ENCODE results near the gene RTF1.

RTF1 gene

DNA sequence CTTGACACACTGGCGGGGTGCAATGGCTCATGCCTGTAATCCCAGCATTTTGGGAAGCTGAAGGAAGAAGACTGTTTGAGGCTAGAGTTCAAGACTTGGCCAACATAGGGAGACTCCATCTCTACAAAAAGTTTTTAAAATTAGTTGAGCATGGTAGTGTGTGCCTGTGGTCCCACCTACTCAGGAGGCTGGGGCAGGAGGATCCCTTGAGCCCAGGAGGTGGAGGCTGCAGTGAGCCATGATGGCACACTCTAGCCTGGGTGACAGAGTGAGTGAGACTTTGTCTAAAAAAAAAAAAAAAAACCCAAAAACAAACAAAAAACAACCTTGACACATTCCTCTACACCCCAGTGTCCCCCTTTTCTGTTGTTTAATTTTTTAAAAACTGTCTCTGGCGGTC is 72.7 kb downstream of the RTF1 start:
- no peak for DNase-seq

GRCh38 chr15:41490355-41490754 is 73.5 kb downstream of the RTF1 start:
- DNase-seq: peak; percentile 61

DNA sequence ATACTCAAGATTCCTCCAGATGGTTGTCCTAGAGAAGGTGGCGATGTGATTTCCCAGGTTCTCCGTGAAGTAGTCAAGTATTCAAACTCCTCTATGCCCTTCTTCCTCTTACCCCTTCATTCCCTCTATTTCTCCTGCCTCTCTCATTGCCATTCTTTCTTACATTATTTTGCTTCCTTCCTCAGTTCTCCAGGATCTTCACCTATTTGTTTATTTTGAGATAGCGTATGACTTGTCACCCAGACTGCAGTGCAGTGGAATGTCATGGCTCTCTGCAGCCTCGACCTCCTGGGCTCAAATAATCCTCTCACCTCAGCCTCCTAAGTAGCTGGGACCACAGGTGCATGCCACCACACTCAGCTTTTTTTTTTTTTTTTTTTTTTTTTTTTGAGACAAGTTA is 75.0 kb downstream of the RTF1 start:
- no peak for DNase-seq

DNA sequence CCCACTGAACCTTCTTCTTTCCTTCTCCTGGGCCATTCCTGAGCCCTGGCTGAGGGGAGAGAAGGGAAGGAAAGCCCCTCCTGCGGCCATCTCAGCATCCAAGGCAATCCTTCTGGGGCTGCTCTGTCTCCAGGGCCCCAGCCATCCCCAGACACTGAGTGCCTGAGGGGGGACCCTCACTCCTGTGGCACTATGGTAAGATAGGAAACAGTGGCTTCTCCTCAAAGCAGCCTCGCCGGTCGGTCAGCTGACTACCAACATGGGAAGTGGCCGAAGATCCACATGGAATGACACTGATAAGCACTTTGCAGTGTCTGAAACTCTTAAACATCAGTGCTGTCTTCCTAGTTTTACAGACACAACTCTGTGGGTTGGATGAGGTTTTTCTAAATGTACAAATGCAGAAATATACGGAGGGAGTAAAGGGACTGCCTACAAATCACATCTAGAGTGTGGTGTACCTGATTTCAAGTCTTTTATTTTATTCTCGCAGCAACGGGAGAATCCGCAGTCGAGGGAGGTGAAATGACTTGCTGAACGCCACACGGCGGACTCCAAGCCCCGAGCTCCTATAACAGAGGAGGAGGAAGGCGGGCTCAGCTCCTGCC is 75.8 kb downstream of the RTF1 start:
- peak; percentile 24 for DNase-seq

- DNase-seq: peak; percentile 95
Measured at GRCh38 chr15:41493205-41493901, 76.5 kb downstream of the RTF1 start, which contains the start of gene ITPKA. Gene ITPKA, plus strand, starts transcription at chr15:41493874. Its CDS starts 54 bp downstream, at chr15:41493928.

DNA sequence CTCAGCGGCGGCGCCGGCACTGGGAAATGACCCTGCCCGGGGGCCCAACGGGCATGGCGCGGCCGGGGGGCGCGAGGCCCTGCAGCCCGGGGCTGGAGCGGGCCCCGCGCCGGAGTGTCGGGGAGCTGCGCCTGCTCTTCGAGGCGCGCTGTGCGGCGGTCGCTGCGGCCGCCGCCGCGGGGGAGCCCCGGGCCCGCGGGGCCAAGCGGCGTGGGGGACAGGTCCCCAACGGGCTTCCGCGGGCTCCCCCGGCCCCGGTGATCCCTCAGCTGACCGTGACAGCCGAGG is 77.0 kb downstream of the RTF1 start:
- no peak for DNase-seq

DNA sequence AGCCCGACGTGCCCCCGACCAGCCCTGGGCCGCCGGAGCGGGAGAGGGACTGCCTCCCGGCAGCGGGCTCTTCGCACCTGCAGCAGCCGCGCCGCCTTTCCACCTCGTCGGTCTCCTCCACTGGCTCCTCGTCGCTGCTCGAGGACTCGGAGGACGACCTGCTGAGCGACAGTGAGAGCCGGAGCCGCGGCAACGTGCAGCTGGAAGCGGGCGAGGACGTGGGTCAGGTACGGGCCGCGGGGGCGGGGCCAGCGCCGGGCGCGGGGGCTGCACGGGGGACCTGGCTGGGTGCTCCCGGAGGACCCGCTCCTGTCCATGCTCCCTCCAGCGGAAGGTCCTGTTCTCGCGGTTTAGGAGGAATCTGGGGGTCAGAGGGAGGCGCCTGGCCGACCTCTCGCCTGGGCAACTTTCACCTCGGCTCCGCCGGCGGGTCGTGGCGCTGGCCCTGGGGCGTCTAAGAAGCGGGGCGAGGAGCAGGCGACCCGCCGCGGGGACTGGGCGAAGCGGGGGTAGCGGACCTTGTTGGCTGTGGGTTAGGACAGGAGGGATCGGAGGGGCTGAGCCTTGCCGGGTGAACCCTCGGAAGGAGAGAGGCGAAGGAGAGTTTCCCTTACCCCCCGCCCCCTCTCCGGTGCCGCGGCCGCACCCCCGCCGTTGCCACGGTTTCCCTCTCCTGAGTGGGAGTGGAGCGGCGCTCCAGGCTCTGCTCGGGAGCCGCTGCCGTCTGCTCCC is 77.5 kb downstream of the RTF1 start:
- DNase-seq: peak; percentile 62

GRCh38 chr15:41494922-41495735 is 78.2 kb downstream of the RTF1 start:
- peak; percentile 59 for DNase-seq

- no peak for DNase-seq
Measured at GRCh38 chr15:41495736-41496599, 79.1 kb downstream of the RTF1 start.

GRCh38 chr15:41498657-41499056 is 81.8 kb downstream of the RTF1 start:
- DNase-seq: no peak

- no peak for DNase-seq
Measured at GRCh38 chr15:41499109-41499851, 82.4 kb downstream of the RTF1 start.

DNA sequence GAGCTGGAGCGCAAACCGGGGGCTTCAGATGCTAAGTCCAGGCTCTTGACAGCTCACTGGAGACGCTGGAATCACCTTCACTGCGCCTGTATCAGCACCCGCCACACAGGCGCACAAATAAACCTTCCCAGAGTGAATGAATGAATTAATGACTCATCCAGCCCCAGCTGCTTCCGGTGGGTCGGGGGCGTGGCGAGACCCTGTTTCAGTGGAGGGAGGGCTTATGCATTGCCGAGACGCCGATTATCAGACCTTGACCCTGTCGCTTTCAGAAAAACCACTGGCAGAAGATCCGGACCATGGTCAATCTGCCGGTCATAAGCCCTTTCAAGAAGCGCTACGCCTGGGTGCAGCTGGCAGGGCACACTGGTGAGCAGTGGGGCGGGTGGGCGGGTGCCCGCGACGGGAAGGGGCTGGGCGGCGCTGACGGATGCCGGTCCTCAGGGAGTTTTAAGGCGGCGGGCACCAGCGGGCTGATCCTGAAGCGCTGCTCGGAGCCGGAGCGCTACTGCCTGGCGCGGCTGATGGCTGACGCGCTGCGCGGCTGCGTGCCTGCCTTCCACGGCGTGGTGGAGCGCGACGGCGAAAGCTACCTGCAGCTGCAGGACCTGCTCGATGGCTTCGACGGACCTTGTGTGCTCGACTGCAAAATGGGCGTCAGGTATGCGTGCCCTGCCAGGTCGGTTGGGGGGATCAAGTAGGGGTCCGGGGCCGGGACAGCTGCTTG is 84.5 kb downstream of the RTF1 start:
- peak; percentile 55 for DNase-seq

- peak; percentile 44 for DNase-seq
Measured at GRCh38 chr15:41501931-41502794, 85.3 kb downstream of the RTF1 start.

- no peak for DNase-seq
Measured at GRCh38 chr15:41502795-41503668, 86.1 kb downstream of the RTF1 start.

DNA sequence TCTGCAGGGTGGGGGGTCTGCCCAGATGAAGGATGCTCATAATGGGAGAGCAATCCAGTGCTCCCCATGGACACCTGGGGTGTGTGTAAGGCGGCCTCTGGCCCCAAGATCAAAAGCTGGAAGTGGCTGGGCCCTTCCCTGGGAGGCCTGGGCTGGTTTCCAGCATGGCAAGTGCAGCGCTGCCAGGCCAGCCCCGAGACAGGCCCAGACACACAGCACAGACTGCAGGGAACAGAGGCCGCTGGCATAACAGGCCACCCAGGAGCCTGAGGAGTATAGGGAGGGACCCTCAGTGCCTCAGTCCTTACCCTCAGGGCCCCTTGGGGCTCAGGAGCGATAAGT is 86.7 kb downstream of the RTF1 start:
- DNase-seq: no peak

GRCh38 chr15:41504751-41505492 is 88.0 kb downstream of the RTF1 start:
- DNase-seq: no peak

DNA sequence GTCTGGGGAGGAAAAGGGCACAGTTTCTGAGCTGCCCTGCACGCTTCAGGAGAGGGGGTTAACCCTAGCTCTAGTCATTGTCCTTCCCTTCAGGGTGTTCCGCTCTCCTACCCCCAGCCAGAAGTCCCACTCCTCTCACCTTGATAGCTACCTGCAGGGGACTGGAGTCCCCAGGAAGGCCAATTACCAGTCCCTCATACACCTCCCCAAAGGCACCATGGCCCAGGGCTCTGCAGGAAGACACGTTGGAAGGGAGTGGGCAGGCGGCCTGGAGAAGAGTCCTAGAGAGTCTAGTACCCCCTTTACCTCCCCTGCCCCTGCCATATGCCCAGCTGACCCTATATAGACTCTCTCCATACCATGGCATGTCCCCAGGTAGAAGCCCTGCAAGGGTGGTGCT is 88.9 kb downstream of the RTF1 start:
- no peak for DNase-seq

DNA sequence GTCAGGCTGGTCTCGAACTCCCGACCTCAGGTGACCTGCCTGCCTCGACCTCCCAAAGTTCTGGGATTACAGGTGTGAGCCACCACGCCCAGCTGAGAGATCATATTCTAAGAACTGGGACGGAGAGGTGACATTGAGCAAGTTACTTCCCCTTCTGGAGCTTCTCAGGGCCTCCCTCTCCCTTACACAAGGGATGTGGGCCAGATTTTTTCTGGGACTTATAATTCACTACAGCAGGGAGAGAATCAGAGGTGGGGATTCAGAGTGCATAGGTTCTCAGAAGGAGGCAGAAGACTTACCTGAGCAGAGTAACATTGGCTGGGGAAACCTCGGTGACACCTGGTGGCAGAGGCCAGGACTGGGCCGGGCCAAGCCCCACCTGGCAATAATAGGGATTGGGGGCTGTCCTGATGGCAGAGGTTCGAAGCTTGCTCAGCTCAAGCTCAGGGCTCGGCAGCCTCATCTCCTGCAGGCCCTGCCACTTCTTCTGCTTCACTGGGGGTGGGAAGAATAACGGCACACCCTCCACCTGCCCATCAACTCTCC is 90.0 kb downstream of the RTF1 start:
- peak; percentile 25 for DNase-seq
